ENCODE results near the gene VDAC1. TPM values are rescaled to one million over a fixed set of nuclear protein-coding genes. Genes with fewer than 3 reads are reported as not detected.

The VDAC1 gene
- total RNA-seq, 1 donor from 2014 or later, result 165 TPM

- no peak overlapping the region for H3K4me3 Mint-ChIP-seq (ENCODE audit: unreplicated experiment)
- peaks cover 3% of the 10 kb centered on the region for H3K27me3 Mint-ChIP-seq (ENCODE audit: unreplicated experiment)
- no peaks in the 10 kb centered on the region for H3K9me3 Mint-ChIP-seq (ENCODE audit: unreplicated experiment)
- H3K27ac Mint-ChIP-seq (ENCODE audit: unreplicated experiment), result no peak overlapping the region
- peaks cover 4% of the 10 kb centered on the region for H3K4me1 Mint-ChIP-seq (ENCODE audit: unreplicated experiment)
- H3K36me3 Mint-ChIP-seq (ENCODE audit: low read depth, unreplicated experiment), result no peaks in the 10 kb centered on the region
- no peak for DNase-seq (ENCODE audit: low spot score)
- no peak for TF ChIP-seq CTCF (IDR thresholded peaks at IDR 0.05; ENCODE audit: unreplicated experiment)
These were observed 44.1 kb upstream of the VDAC1 start for GRCh38 chr5:134048864-134049263.

DNA sequence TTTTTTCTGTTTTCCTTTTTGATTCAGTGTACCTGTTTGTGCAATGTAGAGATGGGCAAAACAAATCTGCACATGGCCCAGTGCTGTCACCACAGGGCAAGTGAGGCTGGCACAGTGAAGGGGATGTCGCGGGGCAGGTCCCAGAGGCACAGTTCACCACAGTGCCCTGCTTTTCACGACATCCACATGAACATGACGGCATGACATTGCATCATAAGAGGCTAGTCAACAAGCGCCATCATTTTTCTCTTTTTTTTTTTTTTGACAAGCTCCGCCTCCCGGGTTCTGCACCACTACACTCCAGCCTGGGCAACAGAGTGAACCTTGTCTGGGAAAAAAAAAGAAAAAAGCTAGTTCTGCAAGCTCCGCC is 42.9 kb upstream of the VDAC1 start:
- H3K27me3 Mint-ChIP-seq (ENCODE audit: unreplicated experiment), result peaks cover 3% of the 10 kb centered on the region
- H3K4me3 Mint-ChIP-seq (ENCODE audit: unreplicated experiment), result no peak overlapping the region
- no peak overlapping the region for H3K27ac Mint-ChIP-seq (ENCODE audit: unreplicated experiment)
- H3K36me3 Mint-ChIP-seq (ENCODE audit: low read depth, unreplicated experiment), result no peaks in the 10 kb centered on the region
- TF ChIP-seq CTCF (IDR thresholded peaks at IDR 0.05; ENCODE audit: unreplicated experiment), result no peak
- no peaks in the 10 kb centered on the region for H3K4me1 Mint-ChIP-seq (ENCODE audit: unreplicated experiment)
- no peaks in the 10 kb centered on the region for H3K9me3 Mint-ChIP-seq (ENCODE audit: unreplicated experiment)
- no peak for DNase-seq (ENCODE audit: low spot score)

GRCh38 chr5:134046801-134047686 is 42.3 kb upstream of the VDAC1 start:
- Mint-ChIP-seq H3K27ac (ENCODE audit: unreplicated experiment) (no peak overlapping the region), H3K36me3 (ENCODE audit: low read depth, unreplicated experiment) (no peaks in the 10 kb centered on the region), H3K27me3 (ENCODE audit: unreplicated experiment) (peaks cover 3% of the 10 kb centered on the region), H3K4me1 (ENCODE audit: unreplicated experiment) (no peaks in the 10 kb centered on the region), H3K9me3 (ENCODE audit: unreplicated experiment) (no peaks in the 10 kb centered on the region), H3K4me3 (ENCODE audit: unreplicated experiment) (no peak overlapping the region)
- DNase-seq (ENCODE audit: low spot score), result no peak
- TF ChIP-seq CTCF (IDR thresholded peaks at IDR 0.05; ENCODE audit: unreplicated experiment), result no peak

DNA sequence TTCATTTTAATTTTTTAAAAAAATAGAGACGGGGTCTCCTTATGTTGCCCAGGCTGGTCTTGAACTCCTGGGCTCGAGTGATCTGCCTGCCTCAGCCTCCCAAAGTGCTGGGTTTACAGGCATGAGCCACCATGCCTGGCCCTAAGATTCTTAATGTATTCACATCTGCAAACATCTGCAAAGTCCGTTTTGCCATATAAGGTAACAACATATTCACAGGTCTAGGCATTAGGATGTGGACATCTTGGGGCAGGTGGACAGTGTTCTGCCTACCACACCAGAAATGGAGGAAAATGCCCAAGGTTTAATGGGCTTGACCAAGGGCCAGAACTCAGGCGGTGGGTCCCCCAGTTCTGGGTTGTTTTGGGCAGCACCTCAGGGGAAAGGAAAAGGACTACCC is 41.6 kb upstream of the VDAC1 start:
- H3K36me3 Mint-ChIP-seq (ENCODE audit: low read depth, unreplicated experiment), result no peaks in the 10 kb centered on the region
- no peaks in the 10 kb centered on the region for H3K9me3 Mint-ChIP-seq (ENCODE audit: unreplicated experiment)
- peaks cover 3% of the 10 kb centered on the region for H3K27me3 Mint-ChIP-seq (ENCODE audit: unreplicated experiment)
- no peaks in the 10 kb centered on the region for H3K4me1 Mint-ChIP-seq (ENCODE audit: unreplicated experiment)
- TF ChIP-seq CTCF (IDR thresholded peaks at IDR 0.05; ENCODE audit: unreplicated experiment), result no peak
- H3K27ac Mint-ChIP-seq (ENCODE audit: unreplicated experiment), result no peak overlapping the region
- DNase-seq (ENCODE audit: low spot score), result no peak
- H3K4me3 Mint-ChIP-seq (ENCODE audit: unreplicated experiment), result no peak overlapping the region
